Measurements from ENCODE around the gene RIOX2. TPM values are rescaled to one million over a fixed set of nuclear protein-coding genes. Genes with fewer than 3 reads are reported as not detected.

The RIOX2 gene
- total and polyA plus RNA-seq, 2 of the 8 experiments (the other 6 are each of a cell fraction or from before 2014, with no cell fraction given) = 3.8 to 16.4 TPM

GRCh38 chr3:97970156-97970555 lies 2.1 kb downstream of the RIOX2 start (continued):
- TF ChIP-seq, protein P1, sequence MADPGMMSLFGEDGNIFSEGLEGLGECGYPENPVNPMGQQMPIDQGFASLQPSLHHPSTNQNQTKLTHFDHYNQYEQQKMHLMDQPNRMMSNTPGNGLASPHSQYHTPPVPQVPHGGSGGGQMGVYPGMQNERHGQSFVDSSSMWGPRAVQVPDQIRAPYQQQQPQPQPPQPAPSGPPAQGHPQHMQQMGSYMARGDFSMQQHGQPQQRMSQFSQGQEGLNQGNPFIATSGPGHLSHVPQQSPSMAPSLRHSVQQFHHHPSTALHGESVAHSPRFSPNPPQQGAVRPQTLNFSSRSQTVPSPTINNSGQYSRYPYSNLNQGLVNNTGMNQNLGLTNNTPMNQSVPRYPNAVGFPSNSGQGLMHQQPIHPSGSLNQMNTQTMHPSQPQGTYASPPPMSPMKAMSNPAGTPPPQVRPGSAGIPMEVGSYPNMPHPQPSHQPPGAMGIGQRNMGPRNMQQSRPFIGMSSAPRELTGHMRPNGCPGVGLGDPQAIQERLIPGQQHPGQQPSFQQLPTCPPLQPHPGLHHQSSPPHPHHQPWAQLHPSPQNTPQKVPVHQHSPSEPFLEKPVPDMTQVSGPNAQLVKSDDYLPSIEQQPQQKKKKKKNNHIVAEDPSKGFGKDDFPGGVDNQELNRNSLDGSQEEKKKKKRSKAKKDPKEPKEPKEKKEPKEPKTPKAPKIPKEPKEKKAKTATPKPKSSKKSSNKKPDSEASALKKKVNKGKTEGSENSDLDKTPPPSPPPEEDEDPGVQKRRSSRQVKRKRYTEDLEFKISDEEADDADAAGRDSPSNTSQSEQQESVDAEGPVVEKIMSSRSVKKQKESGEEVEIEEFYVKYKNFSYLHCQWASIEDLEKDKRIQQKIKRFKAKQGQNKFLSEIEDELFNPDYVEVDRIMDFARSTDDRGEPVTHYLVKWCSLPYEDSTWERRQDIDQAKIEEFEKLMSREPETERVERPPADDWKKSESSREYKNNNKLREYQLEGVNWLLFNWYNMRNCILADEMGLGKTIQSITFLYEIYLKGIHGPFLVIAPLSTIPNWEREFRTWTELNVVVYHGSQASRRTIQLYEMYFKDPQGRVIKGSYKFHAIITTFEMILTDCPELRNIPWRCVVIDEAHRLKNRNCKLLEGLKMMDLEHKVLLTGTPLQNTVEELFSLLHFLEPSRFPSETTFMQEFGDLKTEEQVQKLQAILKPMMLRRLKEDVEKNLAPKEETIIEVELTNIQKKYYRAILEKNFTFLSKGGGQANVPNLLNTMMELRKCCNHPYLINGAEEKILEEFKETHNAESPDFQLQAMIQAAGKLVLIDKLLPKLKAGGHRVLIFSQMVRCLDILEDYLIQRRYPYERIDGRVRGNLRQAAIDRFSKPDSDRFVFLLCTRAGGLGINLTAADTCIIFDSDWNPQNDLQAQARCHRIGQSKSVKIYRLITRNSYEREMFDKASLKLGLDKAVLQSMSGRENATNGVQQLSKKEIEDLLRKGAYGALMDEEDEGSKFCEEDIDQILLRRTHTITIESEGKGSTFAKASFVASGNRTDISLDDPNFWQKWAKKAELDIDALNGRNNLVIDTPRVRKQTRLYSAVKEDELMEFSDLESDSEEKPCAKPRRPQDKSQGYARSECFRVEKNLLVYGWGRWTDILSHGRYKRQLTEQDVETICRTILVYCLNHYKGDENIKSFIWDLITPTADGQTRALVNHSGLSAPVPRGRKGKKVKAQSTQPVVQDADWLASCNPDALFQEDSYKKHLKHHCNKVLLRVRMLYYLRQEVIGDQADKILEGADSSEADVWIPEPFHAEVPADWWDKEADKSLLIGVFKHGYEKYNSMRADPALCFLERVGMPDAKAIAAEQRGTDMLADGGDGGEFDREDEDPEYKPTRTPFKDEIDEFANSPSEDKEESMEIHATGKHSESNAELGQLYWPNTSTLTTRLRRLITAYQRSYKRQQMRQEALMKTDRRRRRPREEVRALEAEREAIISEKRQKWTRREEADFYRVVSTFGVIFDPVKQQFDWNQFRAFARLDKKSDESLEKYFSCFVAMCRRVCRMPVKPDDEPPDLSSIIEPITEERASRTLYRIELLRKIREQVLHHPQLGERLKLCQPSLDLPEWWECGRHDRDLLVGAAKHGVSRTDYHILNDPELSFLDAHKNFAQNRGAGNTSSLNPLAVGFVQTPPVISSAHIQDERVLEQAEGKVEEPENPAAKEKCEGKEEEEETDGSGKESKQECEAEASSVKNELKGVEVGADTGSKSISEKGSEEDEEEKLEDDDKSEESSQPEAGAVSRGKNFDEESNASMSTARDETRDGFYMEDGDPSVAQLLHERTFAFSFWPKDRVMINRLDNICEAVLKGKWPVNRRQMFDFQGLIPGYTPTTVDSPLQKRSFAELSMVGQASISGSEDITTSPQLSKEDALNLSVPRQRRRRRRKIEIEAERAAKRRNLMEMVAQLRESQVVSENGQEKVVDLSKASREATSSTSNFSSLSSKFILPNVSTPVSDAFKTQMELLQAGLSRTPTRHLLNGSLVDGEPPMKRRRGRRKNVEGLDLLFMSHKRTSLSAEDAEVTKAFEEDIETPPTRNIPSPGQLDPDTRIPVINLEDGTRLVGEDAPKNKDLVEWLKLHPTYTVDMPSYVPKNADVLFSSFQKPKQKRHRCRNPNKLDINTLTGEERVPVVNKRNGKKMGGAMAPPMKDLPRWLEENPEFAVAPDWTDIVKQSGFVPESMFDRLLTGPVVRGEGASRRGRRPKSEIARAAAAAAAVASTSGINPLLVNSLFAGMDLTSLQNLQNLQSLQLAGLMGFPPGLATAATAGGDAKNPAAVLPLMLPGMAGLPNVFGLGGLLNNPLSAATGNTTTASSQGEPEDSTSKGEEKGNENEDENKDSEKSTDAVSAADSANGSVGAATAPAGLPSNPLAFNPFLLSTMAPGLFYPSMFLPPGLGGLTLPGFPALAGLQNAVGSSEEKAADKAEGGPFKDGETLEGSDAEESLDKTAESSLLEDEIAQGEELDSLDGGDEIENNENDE (IDR thresholded peaks at IDR 0.05; ENCODE audit: insufficient replicate concordance, low read length) = no peak
